HG02943 (cell line): ENCODE measurements around the gene SLC35F6.
"Not testable (repeated sequence)": the region's sequence is repeated elsewhere in the genome, so short reads cannot be mapped to it uniquely, and the experiment has no call there.

Source experiments
- ATAC-seq: cut with Tn5 transposase; IDR thresholded peaks from one replicate; pipeline ENCODE4 v1.9.1; 2021; ENCODE audit warnings: mild to moderate bottlenecking, low read depth, moderate library complexity; ENCODE audit not compliant: unreplicated experiment

SLC35F6 gene

GRCh38 chr2:26754972-26755670 is 9.0 kb upstream of the SLC35F6 start:
- ATAC-seq: no peak

GRCh38 chr2:26756337-26756736 is 7.7 kb upstream of the SLC35F6 start:
- ATAC-seq: no peak

GRCh38 chr2:26757873-26758789 is 6.0 kb upstream of the SLC35F6 start:
- no peak for ATAC-seq

- ATAC-seq: no peak
Measured at GRCh38 chr2:26758790-26759321, 5.2 kb upstream of the SLC35F6 start.

GRCh38 chr2:26759845-26760244 is 4.2 kb upstream of the SLC35F6 start:
- ATAC-seq: no peak

GRCh38 chr2:26760991-26761390 is 3.1 kb upstream of the SLC35F6 start:
- not testable (repeated sequence) for ATAC-seq

- no peak for ATAC-seq
Measured at GRCh38 chr2:26763019-26763418, 1.1 kb upstream of the SLC35F6 start.

GRCh38 chr2:26764906-26765305 is 822 bp downstream of the SLC35F6 start:
- no peak for ATAC-seq

- ATAC-seq: no peak
Measured at GRCh38 chr2:26765475-26766200, 1.6 kb downstream of the SLC35F6 start.

- ATAC-seq: no peak
Measured at GRCh38 chr2:26767129-26767528, 3.0 kb downstream of the SLC35F6 start.

GRCh38 chr2:26767894-26768487 is 3.9 kb downstream of the SLC35F6 start:
- ATAC-seq: no peak

GRCh38 chr2:26768759-26769088 is 4.6 kb downstream of the SLC35F6 start:
- ATAC-seq: no peak

- no peak for ATAC-seq
Measured at GRCh38 chr2:26769089-26769761, 5.1 kb downstream of the SLC35F6 start.

GRCh38 chr2:26770986-26771586 is 7.0 kb downstream of the SLC35F6 start:
- ATAC-seq: no peak

- no peak for ATAC-seq
Measured at GRCh38 chr2:26772064-26773001, 8.2 kb downstream of the SLC35F6 start.

GRCh38 chr2:26776195-26776800 is 12.2 kb downstream of the SLC35F6 start:
- ATAC-seq: no peak

GRCh38 chr2:26778098-26778497 is 14.0 kb downstream of the SLC35F6 start:
- ATAC-seq: no peak

GRCh38 chr2:26778507-26778906 is 14.4 kb downstream of the SLC35F6 start:
- ATAC-seq: no peak
